NCI-H2196 (cell line): ENCODE results near the gene PITPNC1.
"Not testable (repeated sequence)": the region's sequence is repeated elsewhere in the genome, so short reads cannot be mapped to it uniquely, and the experiment has no call there.

Experiments used
- DNase-seq: peaks from one replicate; lab custom pipeline; 2025; ENCODE audit not compliant: unreplicated experiment; lab: John Stamatoyannopoulos, UW

Gene PITPNC1

GRCh38 chr17:67639979-67640378 is 262.9 kb downstream of the PITPNC1 start:
- DNase-seq = no peak

GRCh38 chr17:67642488-67642887 is 265.4 kb downstream of the PITPNC1 start:
- no peak for DNase-seq

GRCh38 chr17:67644061-67644460 is 267.0 kb downstream of the PITPNC1 start:
- DNase-seq = no peak

- not testable (repeated sequence) for DNase-seq
These were observed 268.1 kb downstream of the PITPNC1 start for GRCh38 chr17:67645195-67645594.

- no peak for DNase-seq
These were observed 269.4 kb downstream of the PITPNC1 start for GRCh38 chr17:67646472-67646871.

- no peak for DNase-seq
These were observed 270.4 kb downstream of the PITPNC1 start for GRCh38 chr17:67647482-67647881.

GRCh38 chr17:67648032-67648905 is 271.2 kb downstream of the PITPNC1 start:
- no peak for DNase-seq

- not testable (repeated sequence) for DNase-seq
These were observed 271.8 kb downstream of the PITPNC1 start for GRCh38 chr17:67648906-67649295.

- no peak for DNase-seq
These were observed 272.8 kb downstream of the PITPNC1 start for GRCh38 chr17:67649891-67650290.

GRCh38 chr17:67651218-67651579 is 274.1 kb downstream of the PITPNC1 start:
- not testable (repeated sequence) for DNase-seq

GRCh38 chr17:67652433-67652832 is 275.4 kb downstream of the PITPNC1 start:
- no peak for DNase-seq

- DNase-seq = no peak
These were observed 278.5 kb downstream of the PITPNC1 start for GRCh38 chr17:67655478-67656148.

- no peak for DNase-seq
These were observed 279.6 kb downstream of the PITPNC1 start for GRCh38 chr17:67656494-67657203.

- DNase-seq = no peak
These were observed 280.5 kb downstream of the PITPNC1 start for GRCh38 chr17:67657596-67657995.

- DNase-seq = no peak
These were observed 281.2 kb downstream of the PITPNC1 start for GRCh38 chr17:67658265-67658664.

- DNase-seq = no peak
These were observed 281.9 kb downstream of the PITPNC1 start for GRCh38 chr17:67659028-67659427.

- no peak for DNase-seq
These were observed 285.6 kb downstream of the PITPNC1 start for GRCh38 chr17:67662712-67663111.

- no peak for DNase-seq
These were observed 286.4 kb downstream of the PITPNC1 start for GRCh38 chr17:67663457-67663856.

- DNase-seq = no peak
These were observed 288.9 kb downstream of the PITPNC1 start for GRCh38 chr17:67666028-67666427.

GRCh38 chr17:67666710-67667109 is 289.6 kb downstream of the PITPNC1 start:
- no peak for DNase-seq

- DNase-seq = peak; percentile 62
These were observed 294.4 kb downstream of the PITPNC1 start for GRCh38 chr17:67671493-67671892.
